Midbrain (tissue), 1 donor: ENCODE results near the gene ANKRD40CL.

Experiments
- DNase-seq: peaks from one replicate; lab custom pipeline; 2025; lab: John Stamatoyannopoulos, UW

The ANKRD40CL gene

GRCh38 chr17:50712641-50713040 is 54.7 kb downstream of the ANKRD40CL start:
- DNase-seq = no peak
